Subcutaneous adipose tissue (tissue), 4 donors: ENCODE measurements around the gene MRLN. TPM values are rescaled to one million over a fixed set of nuclear protein-coding genes. Genes with fewer than 3 reads are reported as not detected.

Experiments used
- total RNA-seq, 4 donors: library from RNA; depleted of rRNA; stranded (reverse); fragments of >200 nt; gene quantifications; one replicate each; pipeline ENCODE4 v1.1.0, GENCODE V29; 2016
- TF ChIP-seq, protein P1 (sequence below): fragments of 450-650 bp; IDR thresholded peaks from one replicate; pipeline ENCODE4 v1.5.1; 2016; ENCODE audit warnings: low read depth, mild to moderate bottlenecking, control low read depth, antibody characterized with exemption, moderate library complexity

Gene MRLN
- total RNA-seq: not detected

DNA sequence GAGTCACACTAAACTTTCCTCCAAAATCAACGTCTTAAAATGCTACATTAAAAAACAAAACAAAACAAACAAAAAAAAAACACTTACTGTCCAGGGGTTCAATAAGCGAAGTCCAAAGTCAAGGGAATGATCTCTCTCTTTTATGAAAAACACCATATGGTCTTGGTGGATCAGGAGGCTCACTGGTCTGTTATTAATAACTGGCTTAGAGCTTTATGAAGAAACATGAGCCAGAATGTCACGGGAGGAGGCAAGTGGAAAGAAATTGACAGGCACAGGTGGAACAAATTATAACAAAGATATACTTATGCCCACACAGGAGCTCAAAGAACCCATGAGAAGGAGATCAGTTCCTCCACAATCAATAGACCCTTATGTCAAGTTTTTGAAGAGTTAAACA lies at the start of gene MRLN:
TSS of gene MRLN (minus strand) at position 189 of the 400 bp plus-strand sequence.
- TF ChIP-seq, protein P1, sequence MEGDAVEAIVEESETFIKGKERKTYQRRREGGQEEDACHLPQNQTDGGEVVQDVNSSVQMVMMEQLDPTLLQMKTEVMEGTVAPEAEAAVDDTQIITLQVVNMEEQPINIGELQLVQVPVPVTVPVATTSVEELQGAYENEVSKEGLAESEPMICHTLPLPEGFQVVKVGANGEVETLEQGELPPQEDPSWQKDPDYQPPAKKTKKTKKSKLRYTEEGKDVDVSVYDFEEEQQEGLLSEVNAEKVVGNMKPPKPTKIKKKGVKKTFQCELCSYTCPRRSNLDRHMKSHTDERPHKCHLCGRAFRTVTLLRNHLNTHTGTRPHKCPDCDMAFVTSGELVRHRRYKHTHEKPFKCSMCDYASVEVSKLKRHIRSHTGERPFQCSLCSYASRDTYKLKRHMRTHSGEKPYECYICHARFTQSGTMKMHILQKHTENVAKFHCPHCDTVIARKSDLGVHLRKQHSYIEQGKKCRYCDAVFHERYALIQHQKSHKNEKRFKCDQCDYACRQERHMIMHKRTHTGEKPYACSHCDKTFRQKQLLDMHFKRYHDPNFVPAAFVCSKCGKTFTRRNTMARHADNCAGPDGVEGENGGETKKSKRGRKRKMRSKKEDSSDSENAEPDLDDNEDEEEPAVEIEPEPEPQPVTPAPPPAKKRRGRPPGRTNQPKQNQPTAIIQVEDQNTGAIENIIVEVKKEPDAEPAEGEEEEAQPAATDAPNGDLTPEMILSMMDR: no peak

DNA sequence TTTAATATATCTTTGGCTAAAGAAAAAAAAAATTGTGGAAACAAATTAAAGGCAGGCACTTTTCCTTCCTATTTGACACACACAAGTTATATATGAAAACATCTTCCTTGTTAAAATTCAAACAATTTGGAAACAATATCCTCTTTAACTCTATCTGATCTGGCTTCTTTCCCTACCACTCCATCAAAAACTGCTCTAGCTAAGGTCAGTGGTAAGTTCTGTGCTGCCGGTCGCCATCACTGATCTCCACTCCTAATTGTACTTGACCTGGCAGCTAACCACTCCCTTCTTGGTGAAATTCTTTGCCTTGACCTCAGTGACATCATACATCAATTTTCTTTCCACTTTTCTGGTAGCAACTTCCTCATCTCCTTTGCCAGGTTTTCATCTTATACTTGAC lies 47.9 kb upstream of the MRLN start:
- TF ChIP-seq, protein P1: no peak

DNA sequence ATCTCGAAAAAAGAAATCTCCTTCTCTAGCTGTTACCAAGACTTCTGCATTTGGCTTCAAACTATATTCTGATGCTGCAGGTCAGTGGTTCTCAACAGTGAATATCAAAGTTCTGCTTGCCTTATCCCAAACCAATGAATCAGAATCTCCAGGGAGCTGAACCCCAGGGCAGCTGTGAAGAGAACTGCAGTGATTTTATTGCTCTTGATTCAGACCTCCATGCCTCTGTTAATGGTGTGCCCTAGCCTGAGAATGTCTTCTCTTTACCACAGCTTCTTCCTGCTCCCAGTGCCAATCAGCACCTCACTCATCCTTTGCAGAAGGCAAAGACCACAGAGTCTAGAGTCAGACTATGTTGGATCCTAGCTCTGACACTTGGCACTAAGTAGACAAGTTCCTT lies 46.2 kb upstream of the MRLN start:
- TF ChIP-seq, protein P1: no peak

DNA sequence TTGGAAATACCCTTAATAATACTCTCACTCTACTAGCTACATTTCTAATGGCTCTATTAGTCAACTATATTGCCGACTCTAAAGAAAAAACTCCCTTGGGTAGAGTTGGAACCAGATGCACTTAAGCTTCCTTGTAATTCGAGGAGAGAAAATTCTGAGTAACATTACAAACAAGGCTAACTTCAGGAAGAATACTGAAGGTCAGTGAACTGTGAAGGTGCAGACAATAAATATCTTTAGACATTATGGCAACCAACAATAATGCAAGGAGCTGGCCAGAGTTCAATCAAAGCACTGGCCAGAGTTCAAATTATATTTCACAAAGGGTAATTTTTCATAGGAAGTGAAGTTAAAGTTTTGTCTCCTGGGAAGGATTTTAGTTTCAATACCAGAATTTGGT lies 40.7 kb upstream of the MRLN start:
- TF ChIP-seq, protein P1: no peak

DNA sequence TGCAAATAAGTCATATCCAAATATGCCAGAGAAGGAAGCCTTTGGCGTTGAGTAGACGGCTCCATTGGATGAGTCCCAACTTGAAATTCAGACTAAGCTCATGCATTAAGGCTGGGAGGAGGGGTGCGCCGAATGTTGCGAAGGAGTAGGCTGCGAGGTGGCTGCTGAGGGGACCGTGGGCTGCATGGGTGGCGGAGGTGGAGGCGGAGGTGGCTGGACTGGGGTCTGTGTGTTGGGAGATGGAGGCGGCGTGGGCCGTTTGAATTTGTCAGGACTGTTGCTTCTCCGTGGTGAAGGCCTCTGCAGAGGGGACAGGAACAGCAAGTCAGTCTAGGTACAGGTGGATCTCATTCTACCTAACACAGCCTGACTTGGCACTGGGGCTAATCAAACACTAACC lies 39.6 kb upstream of the MRLN start:
- TF ChIP-seq, protein P1: no peak

DNA sequence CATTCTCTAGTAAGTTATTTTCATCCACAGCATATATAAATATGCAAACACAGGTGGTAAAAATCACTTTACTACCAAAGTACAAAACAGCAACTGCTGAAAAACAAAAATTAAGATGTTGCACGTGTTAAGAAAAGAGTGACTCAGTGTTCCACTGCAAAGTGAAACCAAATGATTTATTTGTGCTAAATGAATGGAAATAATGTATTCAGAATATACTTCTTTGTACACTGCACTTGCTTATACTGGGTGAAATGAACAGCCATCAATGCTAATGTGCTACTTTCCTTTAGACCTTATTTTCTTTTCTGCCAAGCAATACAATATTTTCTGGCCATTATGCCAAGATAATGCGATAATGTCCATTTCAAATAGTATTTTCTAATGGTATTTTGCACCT lies 38.3 kb upstream of the MRLN start:
- TF ChIP-seq, protein P1: no peak

DNA sequence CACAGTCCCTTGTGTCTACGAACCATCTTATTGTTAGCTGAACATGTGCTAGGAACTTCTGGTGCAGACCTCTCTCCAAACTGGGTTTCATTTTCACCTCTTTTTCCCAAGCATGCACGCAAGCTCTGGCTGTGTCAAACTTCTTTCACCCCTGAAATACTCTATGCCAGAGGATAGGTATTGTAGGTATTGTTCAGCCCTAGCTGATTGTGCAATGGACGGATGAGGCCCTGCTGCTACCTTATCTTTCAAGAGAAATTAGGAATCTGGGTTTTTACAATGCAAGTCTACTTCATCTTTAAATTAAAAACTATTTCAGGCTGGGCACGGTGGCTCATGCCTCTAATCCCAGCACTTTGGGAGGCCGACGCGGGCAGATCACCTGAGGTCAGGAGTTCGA lies 28.3 kb upstream of the MRLN start:
- TF ChIP-seq, protein P1: no peak
